ENCODE measurements around the gene KLHL3.
"Not testable (repeated sequence)": the region's sequence is repeated elsewhere in the genome, so short reads cannot be mapped to it uniquely, and the experiment has no call there.

Gene KLHL3

DNA sequence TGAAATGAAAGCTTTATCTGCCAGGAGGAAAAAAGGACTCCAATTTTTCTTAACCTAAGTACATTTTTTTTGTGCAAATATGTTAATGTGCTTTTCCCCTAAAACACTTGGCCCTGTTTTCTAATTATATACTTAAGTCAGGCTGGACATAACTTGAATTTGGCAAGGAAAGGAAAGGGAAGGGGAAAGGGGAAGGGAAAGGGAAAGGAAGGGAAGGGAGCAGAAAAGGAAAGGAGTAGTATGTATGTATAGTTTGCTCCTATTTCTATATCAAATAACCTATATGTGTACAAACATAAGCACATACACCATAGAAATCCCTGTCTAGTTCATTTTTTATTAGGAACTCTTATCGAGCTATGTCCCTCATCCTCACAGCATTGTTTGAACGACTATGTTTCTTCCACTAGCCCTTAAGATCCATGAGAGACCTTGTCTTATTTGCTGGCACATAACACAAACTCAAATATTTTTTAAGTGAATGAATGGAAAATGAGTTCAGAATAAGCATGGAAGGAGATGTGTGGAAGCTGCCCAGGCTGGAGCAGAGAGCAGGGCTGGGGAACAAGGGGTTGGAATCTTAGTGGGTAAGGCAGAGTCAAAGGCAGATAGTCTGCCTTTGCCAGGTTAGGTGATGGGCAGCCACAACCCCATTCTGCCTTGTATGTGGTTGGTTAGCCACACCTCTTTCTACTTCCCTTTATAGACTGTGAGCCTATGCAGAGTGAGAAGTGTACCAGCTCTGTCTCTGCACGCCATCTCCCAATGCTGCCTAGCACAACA, 70.0 kb downstream of the KLHL3 start:
- peak; percentile 48 for DNase-seq

DNA sequence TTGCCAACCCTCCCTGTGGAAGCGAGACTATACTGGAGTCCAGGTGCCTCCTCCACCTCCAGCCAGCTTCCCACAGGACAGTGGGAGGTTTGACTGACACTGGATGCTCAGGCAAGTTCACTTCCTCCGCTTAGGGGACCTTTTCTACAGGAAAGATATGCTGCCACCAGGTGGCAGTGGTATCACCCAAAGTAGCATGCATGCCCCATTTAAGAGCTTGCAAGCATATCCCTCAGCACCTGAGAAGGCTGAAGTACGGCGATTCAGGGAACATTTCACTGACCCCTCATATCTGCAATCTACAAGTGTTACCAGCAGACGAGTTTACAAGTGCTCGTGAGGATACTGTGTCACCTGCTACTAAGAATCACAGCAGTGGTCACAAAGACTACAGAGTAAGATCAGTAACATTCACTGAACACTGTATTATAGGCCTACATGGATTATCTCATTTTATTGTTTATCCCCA, 75.5 kb downstream of the KLHL3 start:
- DNase-seq = peak; percentile 74

DNA sequence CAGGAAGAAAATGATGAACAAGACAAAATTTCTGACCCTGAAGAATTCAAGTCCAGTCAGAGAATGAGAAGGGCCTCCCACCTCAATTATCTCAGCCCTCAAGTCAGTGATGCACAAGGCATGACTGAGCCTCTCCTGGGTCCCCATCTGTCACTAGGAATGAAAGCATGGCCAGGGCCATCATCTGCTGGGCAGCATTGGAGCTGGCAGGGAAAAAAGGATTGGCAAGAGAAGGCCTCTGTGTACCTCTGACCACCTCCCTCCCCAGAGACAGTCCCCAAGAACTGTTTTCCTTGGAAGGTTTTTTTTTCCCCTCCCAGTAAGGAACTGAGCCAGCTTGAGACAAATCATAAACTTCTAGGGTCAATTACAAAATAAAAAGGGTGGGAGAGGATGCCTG, 76.7 kb downstream of the KLHL3 start:
- DNase-seq = no peak

DNA sequence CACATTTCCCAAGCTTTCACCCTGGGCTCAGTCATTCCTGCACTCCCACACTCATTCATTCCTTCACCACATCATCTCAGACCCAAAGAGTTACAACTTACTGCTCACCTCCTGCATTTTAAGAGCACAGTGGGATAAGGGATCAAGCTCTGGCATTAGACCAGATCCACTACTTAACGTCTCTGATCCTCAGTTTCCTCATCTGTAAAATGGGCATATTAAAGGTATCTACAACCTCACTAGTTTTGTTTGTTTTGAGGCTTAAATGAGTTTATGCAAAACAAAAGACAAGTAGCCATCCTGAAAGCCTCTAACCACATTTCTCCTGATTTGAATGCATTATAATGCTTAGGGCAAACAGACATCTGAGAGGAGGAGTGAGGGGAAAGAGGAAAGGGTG, 77.6 kb downstream of the KLHL3 start:
- DNase-seq = no peak

DNA sequence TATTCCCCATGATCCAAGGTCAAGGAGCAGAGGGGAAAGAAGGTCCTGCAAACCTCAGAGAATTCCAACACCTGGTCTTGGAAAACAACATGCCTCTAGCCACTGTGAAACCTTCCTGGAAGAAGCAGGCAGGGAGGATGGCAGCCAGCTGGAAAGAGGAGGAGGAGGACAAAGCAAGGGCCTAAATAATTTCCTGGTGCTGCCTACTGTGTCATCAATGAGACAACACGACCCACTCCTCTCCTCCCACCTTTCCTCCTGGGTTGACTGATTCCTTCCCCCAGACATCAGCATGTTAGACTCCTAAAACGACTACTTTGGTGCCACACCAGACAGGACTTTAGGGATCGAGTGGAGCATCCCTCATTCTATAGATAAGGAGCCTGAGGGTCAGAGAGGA, 78.8 kb downstream of the KLHL3 start:
- no peak for DNase-seq

DNA sequence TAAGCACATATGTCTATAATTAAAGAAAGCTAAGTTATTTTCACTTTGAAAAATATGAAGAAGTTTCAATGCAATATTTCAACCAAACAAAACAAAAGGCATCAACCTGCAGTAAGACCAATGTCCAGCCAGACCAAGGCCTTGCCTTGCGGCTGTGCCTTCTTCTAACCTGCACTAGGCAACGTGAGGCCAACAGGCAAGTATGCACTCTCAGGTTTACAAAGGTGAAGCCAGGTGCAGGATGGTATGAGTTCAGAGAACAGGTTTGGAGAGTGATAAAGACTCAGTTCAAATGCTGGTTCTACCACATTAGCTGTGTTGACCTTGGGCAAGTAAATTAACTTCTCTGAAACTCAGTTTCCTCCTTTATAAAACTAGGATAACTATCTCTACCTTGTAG, 79.3 kb downstream of the KLHL3 start:
- DNase-seq = no peak

DNA sequence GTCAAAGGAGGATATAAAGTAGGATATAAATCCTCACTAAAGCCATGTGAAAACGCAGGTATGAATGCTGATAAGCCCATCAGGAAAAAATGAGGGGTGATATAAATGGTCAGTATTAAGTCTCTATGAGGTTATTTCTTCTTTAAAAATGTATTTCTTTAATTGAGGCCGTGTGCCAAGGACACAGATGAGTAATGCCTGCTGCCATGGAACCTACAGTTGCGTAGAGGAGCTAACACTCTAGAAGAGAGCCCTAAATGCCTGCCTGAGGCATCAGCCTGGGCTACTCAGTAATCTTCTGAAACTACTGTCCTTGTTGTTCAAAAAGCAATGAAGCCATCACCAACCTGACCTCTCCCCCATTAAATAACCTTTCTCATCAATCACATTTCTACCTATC, 84.9 kb downstream of the KLHL3 start:
- no peak for DNase-seq

DNA sequence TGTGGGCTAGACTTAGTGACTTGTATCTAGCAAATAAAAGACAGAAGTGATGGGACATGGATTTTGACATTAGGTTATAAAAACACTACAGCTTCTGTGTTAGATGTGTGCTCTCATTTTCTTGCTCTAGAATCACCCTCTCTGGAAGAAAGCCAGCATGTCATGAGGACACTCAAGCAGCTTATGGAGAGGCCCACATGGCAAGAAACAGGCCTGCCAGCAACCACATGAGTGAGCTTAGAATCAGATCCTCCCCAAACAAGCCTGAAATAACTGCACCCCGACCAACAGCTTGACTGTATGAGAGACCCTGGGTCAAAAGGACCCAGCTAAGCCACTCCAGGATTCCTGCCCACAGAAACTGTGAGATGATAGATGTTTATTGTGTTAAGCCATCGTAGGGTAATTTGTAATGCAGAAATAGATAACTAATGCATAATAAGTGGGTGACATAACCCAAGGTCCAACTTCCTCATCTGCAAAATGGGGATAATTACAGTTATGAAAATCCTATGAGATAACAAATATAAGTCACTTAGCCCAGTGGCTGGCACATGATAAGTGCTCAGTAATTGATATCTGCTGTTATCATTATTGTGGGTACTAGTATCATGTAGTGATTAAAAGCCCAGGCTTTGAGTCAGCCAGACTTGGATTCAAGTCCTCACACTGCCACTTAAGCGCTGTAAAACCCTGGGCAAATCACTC, 86.5 kb downstream of the KLHL3 start:
- DNase-seq = no peak

DNA sequence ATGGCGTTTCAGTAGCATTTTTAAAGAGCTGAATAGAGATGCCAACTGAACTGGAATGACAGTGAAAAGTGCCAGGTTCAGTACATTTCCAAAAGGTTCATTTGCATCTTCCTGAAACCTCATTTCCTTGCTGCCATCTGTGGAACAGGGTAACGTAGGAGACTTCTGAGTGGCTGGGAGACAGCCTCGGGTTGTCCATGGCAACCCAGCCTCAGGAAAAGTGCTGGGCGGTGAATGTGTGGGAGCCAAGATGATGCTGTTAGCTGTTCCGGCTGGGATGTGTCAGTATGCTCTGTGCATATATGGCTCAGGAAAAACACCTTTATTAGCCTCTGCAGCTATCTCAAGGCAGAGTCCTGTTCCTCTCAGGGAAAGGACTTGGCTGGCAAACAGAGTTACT, 87.5 kb downstream of the KLHL3 start:
- no peak for DNase-seq

DNA sequence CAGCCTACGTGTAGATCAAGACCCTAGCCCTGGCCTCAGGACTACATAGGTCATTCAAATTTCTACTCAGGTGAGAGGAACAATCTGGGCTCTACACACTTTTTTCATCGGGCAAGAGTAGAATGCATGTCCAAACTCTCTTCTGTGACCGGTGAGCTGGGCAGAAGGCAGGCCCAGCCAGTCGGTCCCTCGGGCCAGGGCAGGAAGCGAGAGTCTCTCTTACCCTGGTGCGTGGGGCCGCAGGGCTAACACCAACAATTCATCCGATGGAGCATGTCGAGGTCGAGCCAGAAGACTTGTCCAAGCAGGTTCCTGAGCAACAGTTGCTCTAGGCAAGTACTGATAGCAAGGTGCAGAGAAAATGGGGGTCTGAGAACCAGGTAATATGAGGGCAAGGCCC, 88.5 kb downstream of the KLHL3 start:
- no peak for DNase-seq

DNA sequence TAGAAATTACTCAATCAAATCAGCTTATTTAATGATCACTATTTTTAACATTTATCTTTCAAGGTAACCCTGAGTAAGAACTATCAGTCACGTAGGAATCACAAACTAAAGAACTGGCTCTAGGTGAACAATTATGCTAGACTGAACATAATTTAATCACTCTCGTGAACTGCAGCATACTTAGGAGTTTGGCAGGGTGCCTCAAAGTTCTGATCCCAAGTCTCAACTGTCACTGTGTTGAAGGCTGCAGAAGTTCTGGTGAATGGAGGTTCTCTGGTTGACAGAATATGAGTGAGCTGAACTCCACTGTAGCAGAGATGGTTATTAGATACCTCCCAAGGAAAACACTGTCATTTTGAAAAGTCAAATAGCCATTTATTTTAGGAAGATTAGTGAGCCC, 89.1 kb downstream of the KLHL3 start:
- DNase-seq = no peak

DNA sequence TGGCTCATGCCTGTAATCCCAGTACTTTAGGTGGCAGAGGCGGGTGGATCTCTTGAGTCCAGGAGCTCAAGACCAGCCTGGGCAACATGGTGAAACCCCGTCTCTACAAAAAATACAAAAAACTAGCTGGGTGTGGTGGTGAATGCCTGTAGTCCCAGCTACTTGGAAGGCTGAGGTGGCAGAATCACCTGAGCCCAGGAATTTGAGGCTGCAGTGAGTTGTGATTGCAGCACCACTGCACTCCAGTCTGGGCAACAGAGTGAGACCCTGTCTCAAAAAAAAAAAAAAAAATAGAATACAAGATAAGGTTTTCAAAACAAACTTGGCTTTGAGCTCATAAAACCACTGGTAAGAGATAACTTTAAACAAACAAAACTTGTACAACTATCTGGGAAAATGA, 92.8 kb downstream of the KLHL3 start:
- DNase-seq = not testable (repeated sequence)

DNA sequence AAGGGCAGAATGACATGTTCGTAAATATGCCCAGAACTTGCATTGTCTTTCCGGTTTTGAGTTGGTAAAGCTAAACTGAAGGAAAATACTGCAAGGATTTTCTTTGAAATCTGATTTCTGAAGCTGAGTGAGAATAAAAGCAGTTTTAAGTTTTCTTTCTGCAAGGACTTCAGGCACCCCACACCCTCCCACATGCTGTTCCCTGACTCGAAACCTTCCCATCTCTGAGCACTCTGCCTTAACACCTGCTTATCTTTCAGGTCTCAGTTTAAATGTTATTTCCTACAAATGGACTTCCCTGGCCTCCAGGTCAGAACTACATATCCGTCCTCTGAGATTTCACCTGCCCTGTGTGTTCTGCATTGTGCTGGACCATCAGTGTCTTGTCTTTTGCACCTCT, 93.8 kb downstream of the KLHL3 start:
- no peak for DNase-seq

DNA sequence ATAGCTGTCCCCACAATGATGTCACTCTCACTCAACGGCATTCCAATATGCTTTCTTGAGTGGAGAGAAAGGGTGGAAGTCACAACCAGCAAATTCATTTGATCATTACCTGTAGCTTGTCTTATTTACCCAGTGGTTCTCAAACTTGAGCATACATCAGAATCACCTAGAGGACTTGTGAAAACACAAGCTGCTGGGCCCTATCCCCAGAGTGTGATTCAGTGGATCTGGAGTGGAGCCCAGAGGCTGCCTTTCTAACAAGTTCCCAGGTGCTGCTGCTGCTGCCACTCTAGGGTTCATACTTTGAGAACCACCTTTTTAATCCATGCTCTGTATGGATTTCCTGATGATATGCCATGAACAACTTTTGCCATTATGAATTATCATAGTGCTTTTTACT, 94.7 kb downstream of the KLHL3 start:
- no peak for DNase-seq

DNA sequence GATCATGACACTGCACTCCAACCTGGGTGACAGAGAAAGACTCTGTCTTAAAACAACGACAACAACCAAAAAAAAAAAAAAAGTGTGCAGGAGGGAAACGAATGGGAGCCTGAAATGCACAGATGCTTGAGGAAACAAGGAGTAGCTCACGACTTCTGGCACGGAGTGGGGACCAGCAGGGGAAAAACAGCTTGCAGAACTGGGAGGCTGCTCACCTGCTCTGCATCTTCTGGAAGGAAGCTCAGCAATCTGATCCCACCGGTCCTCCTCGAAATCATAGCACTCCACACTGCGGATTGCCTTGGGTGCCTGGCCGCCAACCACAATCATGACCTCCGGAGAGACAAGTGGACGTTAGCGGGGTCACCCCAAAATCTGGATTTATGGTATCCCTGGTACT, 96.2 kb downstream of the KLHL3 start:
- no peak for DNase-seq

DNA sequence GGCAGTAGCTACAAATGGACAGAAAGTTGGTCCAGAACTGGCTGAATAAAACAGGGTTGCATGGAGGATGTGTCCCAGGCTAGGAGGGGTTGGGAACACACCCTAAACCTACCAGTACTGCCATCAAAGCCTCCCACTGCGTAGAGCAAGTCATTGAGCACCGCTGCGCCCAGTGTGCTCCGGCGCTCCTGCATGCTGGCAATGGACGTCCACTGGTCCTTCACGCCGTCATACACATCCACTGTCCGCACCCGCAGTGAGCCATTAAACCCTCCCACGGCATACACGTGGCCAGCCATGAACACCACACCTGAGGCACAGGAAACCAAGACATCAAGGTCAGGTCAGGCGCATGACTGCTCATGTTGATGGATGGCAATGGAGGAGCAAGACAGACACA, 97.0 kb downstream of the KLHL3 start:
- no peak for DNase-seq

DNA sequence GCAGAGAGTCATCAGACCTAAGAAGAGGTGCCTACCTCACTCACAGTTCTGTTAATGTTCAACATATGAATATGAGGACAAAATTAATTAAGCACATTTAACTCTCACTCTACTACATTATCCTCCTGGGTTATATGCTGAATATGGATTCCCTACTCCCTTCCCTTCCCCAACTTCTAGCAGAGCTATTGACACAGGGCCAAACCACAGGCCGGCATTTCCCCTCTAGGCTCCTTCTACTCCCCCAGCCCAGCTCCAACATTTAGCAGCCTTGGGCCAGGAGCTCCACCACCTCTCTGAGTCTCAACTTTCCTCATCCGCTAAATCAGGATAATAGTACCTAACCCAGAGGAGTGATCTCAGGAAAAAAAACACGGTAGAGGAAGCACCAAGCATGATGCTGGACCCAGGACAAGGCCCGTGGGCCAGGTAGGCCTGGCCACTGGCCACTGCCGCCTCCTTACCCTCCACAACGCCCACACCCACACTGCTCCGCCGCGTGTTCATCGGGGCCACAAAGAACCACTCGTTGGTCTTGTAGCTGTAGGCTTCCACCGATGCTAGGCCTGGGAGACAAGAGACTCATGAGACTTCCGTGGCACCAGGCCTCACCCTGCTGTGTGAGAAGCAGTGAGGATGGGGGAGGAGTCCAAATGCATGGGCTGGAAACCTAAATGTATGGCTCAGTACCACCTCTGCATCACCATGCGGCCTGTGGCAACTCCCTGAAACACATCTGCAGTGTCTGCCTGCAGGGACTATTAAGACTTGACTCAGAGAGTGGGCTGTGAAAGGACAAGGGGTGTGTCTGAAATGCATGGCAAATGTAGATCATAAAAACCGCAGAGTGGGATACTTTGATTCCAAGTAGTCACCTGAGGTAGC, 98.8 kb downstream of the KLHL3 start:
- no peak for DNase-seq

DNA sequence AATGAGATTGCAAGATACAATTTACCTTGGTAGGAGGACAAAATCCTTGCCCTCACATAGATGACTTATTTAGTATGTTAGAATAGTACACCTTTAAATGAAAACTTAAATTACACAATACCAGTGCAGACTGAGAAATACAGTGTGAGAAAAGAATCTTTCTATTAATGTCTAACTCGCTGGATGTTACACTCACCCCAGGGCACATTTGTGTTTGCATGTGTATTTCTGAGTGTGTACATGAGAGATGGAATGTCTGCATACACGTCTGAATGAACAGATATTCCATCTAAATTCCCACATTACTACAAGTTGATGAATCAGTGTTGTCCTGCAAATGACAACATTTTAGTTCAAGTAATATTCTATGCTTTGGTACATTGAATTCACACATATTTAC, 99.8 kb downstream of the KLHL3 start:
- DNase-seq = no peak

DNA sequence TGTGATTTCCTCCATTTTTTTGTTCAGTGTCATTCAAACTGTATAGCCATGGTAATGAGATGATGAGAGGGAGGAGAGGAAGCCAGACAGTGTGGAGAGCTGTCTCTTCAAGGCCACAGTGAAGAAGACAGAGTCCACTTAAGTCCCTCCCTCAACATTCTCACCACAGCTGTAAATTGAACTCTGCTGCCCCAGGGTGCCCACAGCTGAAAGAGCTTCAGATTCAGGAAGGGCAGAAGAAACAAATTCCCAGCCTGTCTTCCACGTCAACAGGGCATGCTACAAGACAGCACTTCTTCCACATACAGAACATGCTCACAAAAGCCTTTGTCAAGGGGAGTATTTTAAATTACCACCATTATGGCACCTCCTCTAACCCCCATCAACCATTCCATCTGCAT, 100.4 kb downstream of the KLHL3 start:
- DNase-seq = no peak

DNA sequence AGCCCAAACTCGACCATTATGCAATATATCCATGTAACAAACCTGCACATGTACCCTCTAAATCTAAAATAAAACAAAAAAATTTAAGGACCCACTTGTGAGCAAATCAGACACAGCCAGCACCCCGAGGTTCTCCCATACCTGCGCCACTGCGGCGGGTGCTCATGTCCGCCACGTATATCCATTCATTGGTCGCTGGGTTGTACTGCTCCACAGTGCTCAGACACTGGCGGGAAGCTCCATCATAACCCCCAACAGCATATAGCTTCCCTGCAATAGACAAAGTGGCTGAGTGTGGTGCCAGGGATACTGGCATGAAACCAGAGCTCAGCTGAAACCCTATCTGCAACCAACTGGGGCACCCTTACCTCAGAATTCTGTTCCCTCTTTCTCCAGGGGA, 102.0 kb downstream of the KLHL3 start:
- DNase-seq = no peak

DNA sequence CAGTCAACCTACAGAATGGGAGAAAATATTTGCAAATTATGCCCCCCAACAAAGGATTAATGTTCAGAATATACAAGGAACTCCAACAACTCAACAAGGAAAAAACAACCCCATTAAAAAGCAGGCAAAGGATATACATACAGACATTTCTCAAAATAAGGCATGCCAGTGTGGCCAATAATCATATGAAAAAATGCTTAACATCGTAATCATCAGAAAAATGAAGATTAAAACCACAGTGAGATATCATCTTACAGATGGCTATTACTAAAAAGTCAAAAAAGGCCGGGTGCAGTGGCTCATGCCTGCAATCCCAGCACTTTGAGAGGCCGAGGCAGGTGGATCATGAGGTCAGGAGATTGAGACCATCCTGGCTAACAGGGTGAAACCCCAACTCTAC, 103.2 kb downstream of the KLHL3 start:
- no peak for DNase-seq

DNA sequence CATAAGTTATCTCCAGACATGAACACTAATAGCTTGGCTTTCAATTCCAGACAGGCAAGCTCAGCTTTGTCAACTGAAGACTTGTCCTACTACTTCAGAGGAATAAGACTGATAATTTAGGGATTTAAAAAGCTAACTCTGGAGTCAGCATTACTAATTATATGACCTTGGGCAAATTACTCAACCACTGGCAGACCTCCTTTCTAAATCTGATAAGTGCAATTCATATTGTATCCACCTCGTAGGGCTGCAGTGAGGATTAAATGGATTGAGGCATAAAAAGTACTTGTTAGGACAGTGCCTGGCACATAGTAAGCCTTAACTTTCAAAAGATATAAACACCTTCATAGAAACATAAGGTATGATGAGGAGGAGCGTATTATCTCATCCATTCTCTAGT, 104.4 kb downstream of the KLHL3 start:
- DNase-seq = no peak

DNA sequence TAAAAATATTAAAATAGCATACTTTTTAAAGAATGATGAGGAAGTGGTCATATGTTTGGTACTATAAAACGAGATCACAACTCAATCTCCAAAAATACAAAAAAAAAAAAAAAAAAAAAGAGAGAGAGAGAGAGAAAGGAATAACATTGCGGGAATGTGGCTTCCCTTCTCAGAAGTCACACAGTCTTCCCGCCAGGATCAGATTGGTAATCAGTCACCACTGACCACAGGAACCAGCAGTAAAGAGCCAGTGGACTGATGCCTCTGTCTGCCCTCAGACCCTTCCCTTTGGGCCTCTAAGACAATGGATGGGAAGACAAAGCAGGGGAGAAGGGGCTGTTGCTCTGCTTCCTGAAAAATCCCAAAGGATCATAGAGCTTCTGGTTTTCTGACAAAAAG, 104.9 kb downstream of the KLHL3 start:
- no peak for DNase-seq

Measured in CD4-positive, alpha-beta T cell treated with Interleukin-10 for 1 hour (primary cell).